SK-N-SH (cell line): Measurements from ENCODE around the gene LYRM2.

Experiments
- CTCF ChIP-seq: fragments of 200-600 bp; sonication (generic); IDR thresholded peaks from 2 replicates; pipeline ENCODE4 v1.6.1; 2017; ENCODE audit warnings: antibody characterized with exemption, mild to moderate bottlenecking, moderate library complexity
- POLR2AphosphoS5 ChIP-seq: IDR thresholded peaks from 2 replicates; pipeline ENCODE4 v1.6.1; 2012; ENCODE audit warnings: low read depth, low read length
- RAD21 ChIP-seq: IDR thresholded peaks from 2 replicates; pipeline ENCODE4 v1.6.1; 2012; ENCODE audit warnings: mild to moderate bottlenecking, low read length
- REST ChIP-seq: IDR thresholded peaks from 2 replicates; pipeline ENCODE4 v1.6.1; 2012; ENCODE audit warnings: mild to moderate bottlenecking, low read depth, low read length, moderate library complexity
- RFX5 ChIP-seq: IDR thresholded peaks from 2 replicates; pipeline ENCODE4 v1.6.1; 2012; ENCODE audit warnings: mild to moderate bottlenecking, improper control_type of control experiment, low read length
- SIN3A ChIP-seq: IDR thresholded peaks from 2 replicates; pipeline ENCODE4 v1.6.1; 2012; ENCODE audit warnings: low read depth, mild to moderate bottlenecking, low read length, moderate library complexity, borderline replicate concordance

- no peak for TF ChIP-seq CTCF
- no peak for TF ChIP-seq POLR2AphosphoS5
- no peak for TF ChIP-seq SIN3A
- no peak for TF ChIP-seq REST
- TF ChIP-seq RFX5 = no peak
- TF ChIP-seq RAD21 = no peak
Measured at GRCh38 chr6:89581689-89582088, 56.9 kb downstream of the LYRM2 start.
